Measurements from ENCODE around the gene CDH23.

GRCh38 chr10:71736570-71736952 is 339.8 kb downstream of the CDH23 start:
- TF ChIP-seq CTCF (IDR thresholded peaks at IDR 0.05; ENCODE audit: low read depth, low read length, poor library complexity, severe bottlenecking) (no peak), EZH2phosphoT487 (IDR thresholded peaks at IDR 0.05; ENCODE audit: borderline replicate concordance, low read length) (no peak)
